Left lung (tissue), 10 donors: ENCODE data around the gene NISCH. TPM values are rescaled to one million over a fixed set of nuclear protein-coding genes. Genes with fewer than 3 reads are reported as not detected.

Experiments
- ATAC-seq: fragments of 200-7000 bp; cut with Tn5 transposase; one replicate; pipeline ENCODE4 v1.9.1; 2020; ENCODE audit warnings: moderate library complexity
- DNase-seq, 4 donors: peaks; one replicate each; pipeline ENCODE4 v3.0.0-alpha.2; 2013 to 2020
- H3K27ac ChIP-seq, 2 donors: fragments of 200-600 bp; sonication (generic) in 1 of 2; one replicate each; pipeline versions ENCODE4 v1.5.0 to v1.8.0; 2020 to 2021
- H3K27me3 ChIP-seq, 2 donors: fragments of 200-600 bp; sonication (generic) in 1 of 2; one replicate each; pipeline versions ENCODE4 v1.5.0 to v1.8.0; 2020 to 2021
- H3K36me3 ChIP-seq, 2 donors: fragments of 200-600 bp; sonication (generic) in 1 of 2; one replicate each; pipeline versions ENCODE4 v1.5.0 to v1.8.0; 2020 to 2021
- H3K4me1 ChIP-seq, 2 donors: fragments of 200-600 bp; one replicate each; pipeline ENCODE4 v1.8.0; 2021
- H3K4me3 ChIP-seq, 2 donors: fragments of 200-600 bp; sonication (generic) in 1 of 2; one replicate each; pipeline versions ENCODE4 v1.5.0 to v1.8.0; 2020 to 2021; ENCODE audit warnings: mild to moderate bottlenecking in 1 of 2
- H3K9me3 ChIP-seq, 2 donors: fragments of 200-600 bp; sonication (generic) in 1 of 2; one replicate each; pipeline versions ENCODE4 v1.5.0 to v1.8.0; 2020 to 2021
- CTCF ChIP-seq, 2 donors: fragments of 200-600 bp; sonication (generic) in 1 of 2; IDR thresholded peaks; one replicate each; pipeline versions ENCODE4 v1.5.0 to v1.8.0; 2021; ENCODE audit warnings: antibody characterized with exemption in 2 of 2
- intact Hi-C, 2 donors: fragments of 100-400 bp; cut with DNase I; formaldehyde crosslinking; loops; one replicate each; pipeline versions ENCODE4 v1.11.2 to v1.14.2; 2022
- polyA plus RNA-seq, 6 donors: library from polyadenylated mRNA; unstranded; fragments of 120-200 nt; gene quantifications; one replicate each; pipeline ENCODE4 v1.2.1, GENCODE V29; 2013; ENCODE audit not compliant: insufficient read length in 6 of 6
- total RNA-seq, 2 donors: library from RNA; stranded (reverse); fragmentation: NEBNext Ultra II Directional; extraction: Animal tissue kit (Norgen Biotek cat#: 25700); gene quantifications; one replicate each; pipeline ENCODE4 v1.2.1, GENCODE V29; 2021
- donor health status: DM: no; HTN: yes; CAD: no.
- donor health status: DM: no; HTN: no; CAD: no.

Gene NISCH
- total and polyA plus RNA-seq, 8 donors: 72.6 to 178 (median 140) TPM

GRCh38 chr3:52490035-52490938 lies 34.9 kb downstream of the NISCH start:
- TF ChIP-seq CTCF (IDR thresholded peaks at IDR 0.05): no peak
- H3K36me3 ChIP-seq: peaks cover 0 to 80% of the 10 kb centered on the region in 2 donors
- no peaks in the 10 kb centered on the region for H3K9me3 ChIP-seq
- peak overlapping the region; percentile 44 to 86 for H3K27ac ChIP-seq
- intact Hi-C loops: no loop called here
- peaks cover 8 to 61% of the 10 kb centered on the region in 2 donors for H3K4me1 ChIP-seq
- DNase-seq (no peak), ATAC-seq (no peak)
- peaks cover 0 to 9% of the 10 kb centered on the region in 2 donors for H3K27me3 ChIP-seq
- no peak overlapping the region for H3K4me3 ChIP-seq

GRCh38 chr3:52490939-52491526 lies 35.6 kb downstream of the NISCH start:
- no peak for TF ChIP-seq CTCF (IDR thresholded peaks at IDR 0.05)
- peak in 1 of 4 donors; percentile 20 for DNase-seq
- Histone ChIP-seq H3K9me3 (no peaks in the 10 kb centered on the region), H3K4me3 (no peak overlapping the region), H3K4me1 (peaks cover 14 to 69% of the 10 kb centered on the region in 2 donors), H3K27ac (peak overlapping the region; percentile 55 to 86), H3K27me3 (peaks cover 0 to 17% of the 10 kb centered on the region in 2 donors), H3K36me3 (peaks cover 0 to 72% of the 10 kb centered on the region in 2 donors)
- peak; percentile 43 for ATAC-seq
- intact Hi-C loops: no loop called here

GRCh38 chr3:52492059-52492458 lies 36.7 kb downstream of the NISCH start:
- DNase-seq (no peak), ATAC-seq (no peak)
- Histone ChIP-seq H3K9me3 (no peaks in the 10 kb centered on the region), H3K4me3 (no peak overlapping the region), H3K27me3 (peaks cover 0 to 22% of the 10 kb centered on the region in 2 donors), H3K36me3 (peaks cover 0 to 62% of the 10 kb centered on the region in 2 donors), H3K27ac (no peak overlapping the region), H3K4me1 (peaks cover 14 to 79% of the 10 kb centered on the region in 2 donors)
- TF ChIP-seq CTCF (IDR thresholded peaks at IDR 0.05): no peak
- intact Hi-C loops: no loop called here

- Histone ChIP-seq H3K36me3 (peaks cover 0 to 48% of the 10 kb centered on the region in 2 donors), H3K27ac (no peak overlapping the region), H3K9me3 (no peaks in the 10 kb centered on the region), H3K27me3 (peaks cover 0 to 22% of the 10 kb centered on the region in 2 donors), H3K4me3 (no peak overlapping the region), H3K4me1 (peaks cover 14 to 93% of the 10 kb centered on the region in 2 donors)
- TF ChIP-seq CTCF (IDR thresholded peaks at IDR 0.05): no peak
- ATAC-seq: no peak
- intact Hi-C loops: no loop called here
- no peak for DNase-seq
Measured at GRCh38 chr3:52493232-52494017, 38.0 kb downstream of the NISCH start.
